HepG2 (cell line): ENCODE measurements around the gene KNL1. TPM values are rescaled to one million over a fixed set of nuclear protein-coding genes. Genes with fewer than 3 reads are reported as not detected.

Source experiments
- ATAC-seq: fragments of 200-7000 bp; cut with Tn5 transposase; 3 replicates; pipeline ENCODE4 v1.9.1; 2020; ENCODE audit warnings: mild to moderate bottlenecking, moderate library complexity
- BruUV-seq: library from RNA; stranded (reverse); fragments of 400-500 nt; replicated peaks from 2 replicates; lab custom pipeline; 2021; lab: Mats Ljungman, UMichigan
- CTCF ChIA-PET: fragments of 300-600 bp; formaldehyde crosslinking; extraction: SDS; loops from one replicate; lab custom pipeline; 2021; ENCODE audit warnings: low total read pairs, inconsistent platforms, low intra/inter-chr PET ratio; lab: Yijun Ruan, JAX
- POLR2A ChIA-PET: fragments of 350-600 bp; sonication (Branson Sonifier 250); formaldehyde crosslinking; loops from one replicate; lab custom pipeline; 2020; ENCODE audit warnings: antibody characterized with exemption, inconsistent platforms; lab: Yijun Ruan, JAX
- DNase-seq: peaks from one replicate; pipeline ENCODE4 v3.0.0-alpha.2; 2015; ENCODE audit warnings: low spot score
- FAIRE-seq: peaks from 3 replicates; lab custom pipeline; 2011; peaks lifted over from hg19 to GRCh38; lab: Jason Lieb, UNC
- H2AFZ ChIP-seq: one replicate; pipeline ENCODE4 v1.6.1; 2011; ENCODE audit warnings: low read length, inconsistent platforms
- H3K27ac ChIP-seq: fragments of 300-600 bp; 3 replicates; pipeline ENCODE4 v1.8.0; 2011; ENCODE audit warnings: mixed run types, mild to moderate bottlenecking, mixed read lengths, low read length, inconsistent platforms; ENCODE audit not compliant: insufficient read depth; ENCODE audit errors: extremely low read length
- H3K27me3 ChIP-seq, 2 experiments: fragments of 200-600 bp in 1 of 2; 2 replicates in 1 of 2; 3 replicates in 1 of 2; pipeline versions ENCODE4 v1.6.0 to v1.8.0; 2011; ENCODE audit warnings: low read length in 2 of 2, mild to moderate bottlenecking in 2 of 2, moderate library complexity in 2 of 2, inconsistent platforms in 1 of 2; ENCODE audit not compliant: insufficient read depth in 2 of 2, control insufficient read depth in 1 of 2
- H3K36me3 ChIP-seq, 2 experiments: fragments of 200-600 bp in 1 of 2; replicated peaks in 1 of 2; 2 replicates in 1 of 2; 3 replicates in 1 of 2; pipeline versions ENCODE4 v1.5.1 to v1.8.0; 2011; ENCODE audit warnings: low read length in 2 of 2, inconsistent platforms in 1 of 2; ENCODE audit not compliant: insufficient read depth in 2 of 2, control insufficient read depth in 1 of 2
- H3K4me1 ChIP-seq: 2 replicates; pipeline ENCODE4 v1.5.1; 2012; ENCODE audit warnings: low read length, inconsistent platforms; ENCODE audit not compliant: insufficient read depth
- H3K4me2 ChIP-seq: 2 replicates; pipeline ENCODE4 v1.6.0; 2011; ENCODE audit warnings: low read depth, low read length, inconsistent platforms
- H3K4me3 ChIP-seq, 3 experiments: fragments of 200-600 bp in 1 of 3; sonication (generic), shearing (Covaris generic) in 1 of 3; replicated peaks in 1 of 3; 2 replicates each; pipeline ENCODE4 v1.5.1; 2011 to 2016; ENCODE audit warnings: low read length in 3 of 3, inconsistent platforms in 2 of 3, low read depth in 2 of 3, mild to moderate bottlenecking in 2 of 3, control low read depth in 1 of 3, mixed read lengths in 1 of 3; ENCODE audit not compliant: insufficient read depth in 1 of 3
- H3K79me2 ChIP-seq: one replicate; pipeline ENCODE4 v1.6.1; 2011; ENCODE audit warnings: low read length, inconsistent platforms; ENCODE audit not compliant: insufficient read depth
- H3K9ac ChIP-seq: 2 replicates; pipeline ENCODE4 v1.6.0; 2011; ENCODE audit warnings: mild to moderate bottlenecking, low read depth, low read length, inconsistent platforms; ENCODE audit not compliant: insufficient read depth
- H3K9me3 ChIP-seq: 2 replicates; pipeline ENCODE4 v1.5.1; 2012; ENCODE audit warnings: mild to moderate bottlenecking, low read length
- H4K20me1 ChIP-seq: 2 replicates; pipeline ENCODE4 v1.6.0; 2011; ENCODE audit warnings: inconsistent platforms, mild to moderate bottlenecking, low read length, moderate library complexity; ENCODE audit not compliant: insufficient read depth
- ARHGAP35 ChIP-seq: sonication (generic); formaldehyde crosslinking; IDR thresholded peaks from 2 replicates; pipeline ENCODE4 v1.9.0; 2022; ENCODE audit warnings: mild to moderate bottlenecking, inconsistent platforms, moderate library complexity, missing genetic modification reagents, borderline replicate concordance
- DPF2 ChIP-seq: sonication (generic); formaldehyde crosslinking; IDR thresholded peaks from 2 replicates; pipeline ENCODE4 v1.4.0; 2020; ENCODE audit warnings: mild to moderate bottlenecking, low read depth, missing genetic modification reagents, borderline replicate concordance
- FIP1L1 ChIP-seq: fragments of 200-400 bp; formaldehyde crosslinking; IDR thresholded peaks from 2 replicates; pipeline ENCODE4 v1.6.1; 2018; ENCODE audit warnings: low read depth, mild to moderate bottlenecking, low read length, moderate library complexity, borderline replicate concordance; ENCODE audit not compliant: insufficient read depth
- ZFY ChIP-seq: sonication (generic); formaldehyde crosslinking; IDR thresholded peaks from 2 replicates; pipeline ENCODE4 v1.4.0; 2020; ENCODE audit warnings: missing genetic modification reagents
- ZKSCAN8 ChIP-seq: IDR thresholded peaks from 2 replicates; pipeline ENCODE4 v1.6.1; 2016; ENCODE audit warnings: borderline replicate concordance, missing genetic modification reagents, missing compliant biosample characterization
- ZNF468 ChIP-seq: sonication (generic); formaldehyde crosslinking; IDR thresholded peaks from 2 replicates; pipeline ENCODE4 v1.8.0; 2022; ENCODE audit warnings: mild to moderate bottlenecking, moderate library complexity, missing genetic modification reagents
- ZNF543 ChIP-seq: sonication (generic); formaldehyde crosslinking; IDR thresholded peaks from 2 replicates; pipeline ENCODE4 v1.4.0; 2020; ENCODE audit warnings: mild to moderate bottlenecking, missing genetic modification reagents
- ZNF616 ChIP-seq: sonication (generic); formaldehyde crosslinking; IDR thresholded peaks from 2 replicates; pipeline ENCODE4 v1.5.0; 2020; ENCODE audit warnings: low read depth, mild to moderate bottlenecking, missing genetic modification reagents
- ZNF629 ChIP-seq: sonication (generic); formaldehyde crosslinking; conservative IDR thresholded peaks from 2 replicates; pipeline ENCODE4 v1.5.0; 2020; ENCODE audit warnings: missing genetic modification reagents
- ZNF775 ChIP-seq: sonication (generic); formaldehyde crosslinking; IDR thresholded peaks from 2 replicates; pipeline ENCODE4 v1.4.0; 2020; ENCODE audit warnings: missing genetic modification reagents, mild to moderate bottlenecking, moderate library complexity, borderline replicate concordance
- ZNF790 ChIP-seq: sonication (generic); formaldehyde crosslinking; IDR thresholded peaks from 2 replicates; pipeline ENCODE4 v1.8.0; 2022; ENCODE audit warnings: missing genetic modification reagents, mild to moderate bottlenecking, borderline replicate concordance
- WGBS: methylation state at CpG from one replicate; pipeline ENCODE4 v1.1.6; 2017; ENCODE audit warnings: low lambda C conversion rate; 5-methylcytosine and 5-hydroxymethylcytosine counted together
- in situ Hi-C: cut with HindIII; loops from 2 replicates; pipeline ENCODE4 v1.10.0; 2017; ENCODE audit warnings: low pct_unique_long_range_greater_than_20kb; ENCODE audit not compliant: extremely low pct_ligation_motif_present
- intact Hi-C: fragments of 100-400 bp; cut with micrococcal nuclease; formaldehyde crosslinking; loops from one replicate; pipeline ENCODE4 v1.10.0; 2022; ENCODE audit not compliant: unreplicated experiment
- polyA plus RNA-seq, 8 experiments: library from polyadenylated mRNA; depleted of rRNA in 3 of 8; stranded (reverse) in 7 of 8; unstranded in 1 of 8; fragments of >200 nt; fragmentation: Illumina TruSeq in 4 of 8; extraction: Trizol in 4 of 8; gene quantifications; 2 replicates each; pipeline versions ENCODE4 v1.2.1 to v1.2.3, GENCODE V29; 2011 to 2016; ENCODE audit warnings: low read depth in 4 of 8, missing spikeins in 1 of 8, mixed read lengths in 1 of 8; ENCODE audit not compliant: insufficient read depth in 1 of 8
- total RNA-seq, 5 experiments: library from RNA; depleted of rRNA; stranded (reverse); fragments of >200 nt; fragmentation: Illumina TruSeq; extraction: Trizol; gene quantifications; 2 replicates each; pipeline ENCODE4 v1.2.3, GENCODE V29; 2016; ENCODE audit warnings: low read depth in 1 of 5
- TF ChIP-seq, protein P1 (sequence below): sonication (generic); formaldehyde crosslinking; IDR thresholded peaks from 2 replicates; pipeline ENCODE4 v1.5.1; 2020; ENCODE audit warnings: missing genetic modification reagents, mild to moderate bottlenecking, borderline replicate concordance
- TF ChIP-seq, protein P2 (sequence below): sonication (generic); formaldehyde crosslinking; IDR thresholded peaks from 2 replicates; pipeline ENCODE4 v1.8.0; 2022; ENCODE audit warnings: mild to moderate bottlenecking, missing genetic modification reagents, moderate library complexity

Gene KNL1
- total and polyA plus RNA-seq, 2 of the 13 experiments (the other 11 are each of a cell fraction or from before 2014, with no cell fraction given), result 8.0 to 21.4 TPM

DNA sequence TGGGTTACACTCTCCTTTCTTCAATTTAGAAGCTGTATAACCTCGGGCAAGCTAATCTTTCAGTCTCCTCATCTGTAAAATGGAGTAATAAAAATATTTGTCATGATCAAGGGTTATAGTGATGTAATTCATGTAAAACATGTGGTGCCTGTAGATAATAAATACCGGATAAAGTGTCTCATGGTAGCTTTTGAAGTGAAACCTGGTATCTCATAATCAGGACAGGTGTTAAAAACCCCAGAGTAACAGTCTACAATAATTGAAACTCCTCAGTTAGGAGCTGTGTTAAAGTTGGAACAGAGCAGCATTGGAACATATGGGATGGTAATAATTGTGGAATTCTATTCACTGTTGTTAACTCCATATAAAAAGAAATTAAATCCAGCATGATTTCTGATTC lies 884 bp upstream of the KNL1 start:
- peak overlapping the region; percentile 23; the same call in 1 of the 2 replicates for H3K9ac ChIP-seq
- H2AFZ ChIP-seq, result peak overlapping the region; percentile 90
- WGBS, result 27% methylated on average over 2 of the region's 2 CpGs
- BruUV-seq, result no TSS peak
- no peak for DNase-seq
- peak overlapping the region; percentile 93 for H3K4me2 ChIP-seq
- H3K9me3 ChIP-seq, result no peaks in the 10 kb centered on the region
- no peaks in the 10 kb centered on the region for H4K20me1 ChIP-seq
- H3K4me1 ChIP-seq, result peaks cover 39% of the 10 kb centered on the region
- CTCF ChIA-PET, result no interaction called here
- peak overlapping the region; percentile 31 to 81 (median 56); a peak in 5 of 6 replicates for H3K4me3 ChIP-seq
- intact Hi-C loops, result loop anchor here (10.0 kb wide), 2 partner anchors 102 to 162 kb away; partner anchors contain the start of genes RAD51 and RMDN3
- TF ChIP-seq ZNF775 (peak; percentile 13; the same call in 1 of the 2 replicates), DPF2 (CRISPR knock-in tag) (no peak), ZNF629 (CRISPR knock-in tag) (peak; percentile 58)
- TF ChIP-seq, all 625 proteins: peak for 2
- peaks cover 35% of the 10 kb centered on the region for H3K79me2 ChIP-seq
- H3K36me3 ChIP-seq, result no peaks in the 10 kb centered on the region
- in situ Hi-C loops, result no loop called here
- H3K27me3 ChIP-seq, result no peaks in the 10 kb centered on the region; a peak in 1 of 5 replicates
- POLR2A ChIA-PET, result interaction anchor here (1.4 to 1.9 kb wide), 2 partner anchors 9 to 24 kb away, joined by 5 to 7 read pairs; partner anchors contain the start of gene RPUSD2
- ATAC-seq, result no peak
- FAIRE-seq, result no peak
- H3K27ac ChIP-seq, result peak overlapping the region; percentile 13

DNA sequence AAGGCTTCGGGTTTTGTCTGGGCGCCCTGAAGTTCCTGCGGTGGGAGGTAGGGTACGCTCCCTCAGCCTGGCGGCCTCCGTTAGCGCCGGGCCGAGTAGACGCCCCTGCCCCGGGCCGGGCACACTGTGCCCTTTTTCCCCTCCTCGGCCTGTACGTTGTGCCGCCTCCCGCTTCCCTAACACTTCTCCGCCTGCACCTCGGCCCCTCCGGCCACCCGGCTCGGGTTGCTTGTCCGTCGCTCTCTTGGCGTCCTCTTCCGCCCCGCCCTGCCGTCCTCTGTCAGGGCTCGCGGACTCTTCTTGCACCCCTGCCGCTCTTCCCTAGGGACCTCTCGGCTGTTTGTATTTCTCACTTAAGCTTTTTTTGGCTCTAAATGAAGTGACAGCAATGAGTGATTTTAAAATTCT lies 384 bp downstream of the KNL1 start:
- H3K9me3 ChIP-seq, result no peaks in the 10 kb centered on the region
- in situ Hi-C loops, result no loop called here
- no peak for TF ChIP-seq ZNF616 (CRISPR knock-in tag)
- no peak for TF ChIP-seq ZNF468 (CRISPR knock-in tag)
- TF ChIP-seq ZFY (CRISPR knock-in tag), result peak; percentile 67
- TF ChIP-seq, protein P1, sequence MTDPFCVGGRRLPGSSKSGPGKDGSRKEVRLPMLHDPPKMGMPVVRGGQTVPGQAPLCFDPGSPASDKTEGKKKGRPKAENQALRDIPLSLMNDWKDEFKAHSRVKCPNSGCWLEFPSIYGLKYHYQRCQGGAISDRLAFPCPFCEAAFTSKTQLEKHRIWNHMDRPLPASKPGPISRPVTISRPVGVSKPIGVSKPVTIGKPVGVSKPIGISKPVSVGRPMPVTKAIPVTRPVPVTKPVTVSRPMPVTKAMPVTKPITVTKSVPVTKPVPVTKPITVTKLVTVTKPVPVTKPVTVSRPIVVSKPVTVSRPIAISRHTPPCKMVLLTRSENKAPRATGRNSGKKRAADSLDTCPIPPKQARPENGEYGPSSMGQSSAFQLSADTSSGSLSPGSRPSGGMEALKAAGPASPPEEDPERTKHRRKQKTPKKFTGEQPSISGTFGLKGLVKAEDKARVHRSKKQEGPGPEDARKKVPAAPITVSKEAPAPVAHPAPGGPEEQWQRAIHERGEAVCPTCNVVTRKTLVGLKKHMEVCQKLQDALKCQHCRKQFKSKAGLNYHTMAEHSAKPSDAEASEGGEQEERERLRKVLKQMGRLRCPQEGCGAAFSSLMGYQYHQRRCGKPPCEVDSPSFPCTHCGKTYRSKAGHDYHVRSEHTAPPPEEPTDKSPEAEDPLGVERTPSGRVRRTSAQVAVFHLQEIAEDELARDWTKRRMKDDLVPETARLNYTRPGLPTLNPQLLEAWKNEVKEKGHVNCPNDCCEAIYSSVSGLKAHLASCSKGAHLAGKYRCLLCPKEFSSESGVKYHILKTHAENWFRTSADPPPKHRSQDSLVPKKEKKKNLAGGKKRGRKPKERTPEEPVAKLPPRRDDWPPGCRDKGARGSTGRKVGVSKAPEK, result no peak
- TF ChIP-seq, protein P2, sequence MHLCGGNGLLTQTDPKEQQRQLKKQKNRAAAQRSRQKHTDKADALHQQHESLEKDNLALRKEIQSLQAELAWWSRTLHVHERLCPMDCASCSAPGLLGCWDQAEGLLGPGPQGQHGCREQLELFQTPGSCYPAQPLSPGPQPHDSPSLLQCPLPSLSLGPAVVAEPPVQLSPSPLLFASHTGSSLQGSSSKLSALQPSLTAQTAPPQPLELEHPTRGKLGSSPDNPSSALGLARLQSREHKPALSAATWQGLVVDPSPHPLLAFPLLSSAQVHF, result no peak
- no peak for TF ChIP-seq ZNF790
- no peak for TF ChIP-seq FIP1L1
- TF ChIP-seq ARHGAP35 (CRISPR knock-in tag), result no peak
- 0 out of 2 replicates have a peak, but pooled peaks have one; percentile 41 for TF ChIP-seq ZNF543 (CRISPR knock-in tag)
- TF ChIP-seq ZKSCAN8, result no peak

More for the DNA sequence above, 384 bp downstream of the KNL1 start:
- CTCF ChIA-PET, result no interaction called here
- peak overlapping the region; percentile 93 for H3K4me2 ChIP-seq
- H2AFZ ChIP-seq, result no peak overlapping the region
- peak overlapping the region; percentile 93 for H3K9ac ChIP-seq
- DNase-seq, result peak; percentile 38
- POLR2A ChIA-PET, result interaction anchor here (0.8 to 1.3 kb wide), 3 partner anchors 29 to 100 kb away, joined by 3 read pairs; partner anchors contain the start of genes CCDC32 and RAD51
- WGBS, result under 1% methylated on average over 24 of the region's 31 CpGs
- intact Hi-C loops, result loop anchor here (1.0 to 10.0 kb wide), 3 partner anchors 12 to 160 kb away; partner anchors contain the start of genes RAD51 and RMDN3
- BruUV-seq, result TSS peak; percentile 76
- H3K27ac ChIP-seq, result peak overlapping the region; percentile 94
- no peaks in the 10 kb centered on the region for H4K20me1 ChIP-seq
- no peaks in the 10 kb centered on the region; a peak in 1 of 5 replicates for H3K27me3 ChIP-seq
- peaks cover 47% of the 10 kb centered on the region for H3K79me2 ChIP-seq
- peak overlapping the region; percentile 74 to 83 (median 81) for H3K4me3 ChIP-seq
- no peak for FAIRE-seq
- peaks cover 39% of the 10 kb centered on the region for H3K4me1 ChIP-seq
- peak; percentile 75 for ATAC-seq
- H3K36me3 ChIP-seq, result no peaks in the 10 kb centered on the region
